22Rv1 (cell line): ENCODE results near the gene QSER1.

Experiments used
- ZFX ChIP-seq: fragments of 450-650 bp; IDR thresholded peaks from 2 replicates; pipeline ENCODE4 v1.6.1; 2017; ENCODE audit warnings: antibody characterized with exemption, borderline replicate concordance
- TF ChIP-seq, protein P1 (sequence below): fragments of 450-650 bp; IDR thresholded peaks from 2 replicates; pipeline ENCODE4 v1.5.1; 2017; ENCODE audit warnings: mild to moderate bottlenecking

DNA sequence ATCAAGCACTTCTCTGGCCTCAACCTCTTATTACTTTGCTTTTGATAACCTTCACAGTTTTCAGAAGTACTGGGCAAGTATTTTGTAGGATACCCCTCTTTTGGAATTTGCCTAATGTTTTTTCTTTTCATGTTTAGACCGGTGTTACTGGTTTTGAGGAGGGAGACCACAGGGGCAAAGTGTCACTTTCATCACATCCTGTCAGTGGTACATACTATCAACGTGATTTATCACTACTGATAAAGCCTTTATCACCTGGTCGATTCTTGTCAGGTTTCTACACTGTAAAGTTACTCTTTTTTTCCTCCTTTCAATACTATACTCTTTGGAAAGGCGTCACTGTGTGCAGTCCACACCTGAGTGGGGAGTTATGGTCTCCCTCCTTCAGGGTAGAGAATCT, 26.7 kb downstream of the QSER1 start:
- TF ChIP-seq, protein P1, sequence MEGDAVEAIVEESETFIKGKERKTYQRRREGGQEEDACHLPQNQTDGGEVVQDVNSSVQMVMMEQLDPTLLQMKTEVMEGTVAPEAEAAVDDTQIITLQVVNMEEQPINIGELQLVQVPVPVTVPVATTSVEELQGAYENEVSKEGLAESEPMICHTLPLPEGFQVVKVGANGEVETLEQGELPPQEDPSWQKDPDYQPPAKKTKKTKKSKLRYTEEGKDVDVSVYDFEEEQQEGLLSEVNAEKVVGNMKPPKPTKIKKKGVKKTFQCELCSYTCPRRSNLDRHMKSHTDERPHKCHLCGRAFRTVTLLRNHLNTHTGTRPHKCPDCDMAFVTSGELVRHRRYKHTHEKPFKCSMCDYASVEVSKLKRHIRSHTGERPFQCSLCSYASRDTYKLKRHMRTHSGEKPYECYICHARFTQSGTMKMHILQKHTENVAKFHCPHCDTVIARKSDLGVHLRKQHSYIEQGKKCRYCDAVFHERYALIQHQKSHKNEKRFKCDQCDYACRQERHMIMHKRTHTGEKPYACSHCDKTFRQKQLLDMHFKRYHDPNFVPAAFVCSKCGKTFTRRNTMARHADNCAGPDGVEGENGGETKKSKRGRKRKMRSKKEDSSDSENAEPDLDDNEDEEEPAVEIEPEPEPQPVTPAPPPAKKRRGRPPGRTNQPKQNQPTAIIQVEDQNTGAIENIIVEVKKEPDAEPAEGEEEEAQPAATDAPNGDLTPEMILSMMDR, result no peak
- no peak for TF ChIP-seq ZFX
